ENCODE results near the gene SIVA1.
A peak's percentile ranks its signal among the peaks of the same experiment; 100 is the strongest.

Gene SIVA1

DNA sequence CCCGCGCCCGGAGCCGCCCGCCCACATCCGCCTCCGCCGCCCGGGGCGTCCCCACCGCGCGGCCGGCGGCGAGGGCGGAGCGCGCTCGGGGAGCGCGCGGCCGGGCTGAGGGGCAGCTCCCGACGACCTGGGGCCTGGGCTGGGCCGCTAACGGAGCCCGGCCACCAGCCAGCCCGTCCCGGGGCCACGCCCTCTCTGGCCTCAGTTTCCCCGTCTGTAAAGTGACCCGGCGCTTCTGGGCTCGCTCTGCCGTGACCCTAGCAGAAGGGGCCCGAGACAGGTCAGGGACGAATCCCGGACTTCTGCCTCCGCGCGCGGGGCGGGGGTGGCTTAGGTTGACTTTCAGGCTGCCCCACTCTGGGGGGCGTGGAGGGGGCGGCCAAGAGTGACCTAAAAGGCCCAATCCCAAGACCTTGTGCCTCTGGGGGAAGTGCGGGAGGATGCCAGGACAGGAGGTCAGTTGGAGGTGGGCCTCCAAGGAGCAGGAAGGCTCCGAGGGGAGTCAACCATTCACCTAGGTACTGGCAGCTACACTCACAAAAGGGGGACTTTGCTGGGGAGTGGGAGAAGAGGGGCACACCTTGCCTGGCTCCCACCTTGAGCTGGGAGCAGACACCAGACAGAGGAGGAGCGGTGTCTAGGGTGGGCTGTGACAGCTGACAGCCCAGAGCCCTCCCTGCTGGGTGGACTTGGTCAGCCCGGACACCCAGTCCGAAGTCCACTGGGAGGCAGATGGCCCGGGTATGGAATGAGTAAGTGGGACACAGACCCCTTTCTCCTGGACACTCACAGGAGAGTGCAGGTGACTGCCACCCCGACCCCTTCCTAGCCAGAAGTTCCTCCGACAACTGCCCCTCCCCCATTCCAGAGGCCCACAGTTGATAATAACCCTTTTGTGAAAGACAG lies 43.1 kb downstream of the SIVA1 start:
- Histone ChIP-seq H3K4me3 (ENCODE audit: low read depth, low read length) (peak overlapping the region; percentile 62), H3K9me3 (ENCODE audit: control insufficient read depth, insufficient read depth, low read length) (no peaks in the 10 kb centered on the region), H3K9ac (ENCODE audit: low read depth, low read length) (no peak overlapping the region), H3K4me1 (ENCODE audit: control insufficient read depth, insufficient read depth, low read length) (peaks cover 32% of the 10 kb centered on the region), H3K27ac (ENCODE audit: low read depth, low read length) (no peak overlapping the region), H3K27me3 (ENCODE audit: control insufficient read depth, insufficient read depth, low read length) (peaks cover 42% of the 10 kb centered on the region), H3K36me3 (ENCODE audit: control insufficient read depth, insufficient read depth, low read length) (peaks cover 12% of the 10 kb centered on the region; the same call in 1 of the 2 replicates)

DNA sequence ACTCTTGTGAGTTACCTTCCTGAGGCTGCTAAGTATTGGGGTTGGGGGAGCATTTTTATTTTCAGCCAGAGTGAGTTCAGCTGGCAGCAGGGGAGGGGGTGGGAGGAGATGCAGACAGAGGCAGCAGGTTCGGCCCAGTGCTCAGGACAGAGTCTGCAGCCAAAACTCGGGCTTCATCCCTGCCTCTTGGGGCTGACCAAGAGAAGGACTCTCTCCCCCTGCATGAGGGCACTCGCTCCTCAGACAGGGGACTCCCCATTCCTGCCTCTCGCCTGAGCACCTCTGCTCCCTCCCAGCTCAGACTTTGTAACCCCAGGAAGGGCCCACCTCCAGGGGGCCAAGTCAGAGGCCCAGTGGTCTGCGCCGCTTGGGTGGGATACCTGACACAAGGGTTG lies 43.7 kb downstream of the SIVA1 start:
- Histone ChIP-seq H3K27me3 (ENCODE audit: control insufficient read depth, insufficient read depth, low read length) (peaks cover 48% of the 10 kb centered on the region), H3K4me3 (ENCODE audit: low read depth, low read length) (no peak overlapping the region), H3K4me1 (ENCODE audit: control insufficient read depth, insufficient read depth, low read length) (peaks cover 36% of the 10 kb centered on the region), H3K27ac (ENCODE audit: low read depth, low read length) (no peak overlapping the region), H3K36me3 (ENCODE audit: control insufficient read depth, insufficient read depth, low read length) (peaks cover 6% of the 10 kb centered on the region; the same call in 1 of the 2 replicates), H3K9ac (ENCODE audit: low read depth, low read length) (no peak overlapping the region), H3K9me3 (ENCODE audit: control insufficient read depth, insufficient read depth, low read length) (no peaks in the 10 kb centered on the region)

DNA sequence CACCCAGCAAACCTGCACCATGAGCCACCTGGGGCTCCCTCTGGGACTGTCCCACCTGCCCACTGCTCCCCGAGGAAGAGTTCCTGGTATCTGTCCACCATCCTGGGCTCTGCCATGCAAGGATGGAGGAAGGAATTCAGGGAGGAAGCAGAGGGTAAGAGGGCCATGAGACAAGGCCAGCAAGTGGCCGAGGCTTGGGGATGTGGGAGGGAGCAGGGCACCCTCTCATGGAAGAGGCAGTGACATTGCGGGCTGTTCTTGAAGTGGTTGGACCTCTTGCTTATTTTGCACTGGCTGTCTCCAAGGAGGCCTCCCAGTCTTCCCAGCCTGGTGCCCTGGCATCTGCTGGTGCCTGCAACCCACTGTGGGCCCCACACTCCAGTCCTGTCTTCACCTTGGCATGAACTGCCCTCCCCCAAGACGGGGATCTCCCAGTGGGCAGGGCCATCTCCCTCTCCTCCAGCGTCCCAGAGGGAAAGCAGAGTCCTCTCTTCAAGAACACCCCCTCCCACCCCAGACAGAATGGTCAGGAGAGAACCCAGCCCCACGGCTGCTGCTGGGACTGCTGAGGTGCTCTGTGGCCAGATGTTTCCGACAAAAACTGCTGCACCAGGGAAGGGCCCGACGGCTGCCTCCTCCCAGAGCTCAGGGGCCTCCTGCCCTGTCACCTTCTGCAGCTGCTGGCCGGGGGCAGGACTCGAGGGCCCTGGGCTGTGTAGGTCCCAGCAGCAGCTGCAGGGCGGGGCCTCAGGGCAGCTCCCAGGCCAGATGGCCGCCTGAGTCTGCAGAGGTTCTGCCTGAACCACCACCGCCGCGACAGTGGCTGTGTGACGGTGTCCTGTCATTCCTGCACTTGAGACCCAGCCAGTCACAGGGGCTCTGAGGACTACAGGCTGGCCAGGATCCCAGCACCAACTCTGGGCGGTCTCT lies 44.4 kb downstream of the SIVA1 start:
- Histone ChIP-seq H3K36me3 (ENCODE audit: control insufficient read depth, insufficient read depth, low read length) (no peaks in the 10 kb centered on the region), H3K27ac (ENCODE audit: low read depth, low read length) (no peak overlapping the region), H3K9ac (ENCODE audit: low read depth, low read length) (no peak overlapping the region), H3K27me3 (ENCODE audit: control insufficient read depth, insufficient read depth, low read length) (peaks cover 55% of the 10 kb centered on the region), H3K4me1 (ENCODE audit: control insufficient read depth, insufficient read depth, low read length) (peaks cover 36% of the 10 kb centered on the region), H3K9me3 (ENCODE audit: control insufficient read depth, insufficient read depth, low read length) (no peaks in the 10 kb centered on the region), H3K4me3 (ENCODE audit: low read depth, low read length) (no peak overlapping the region)

DNA sequence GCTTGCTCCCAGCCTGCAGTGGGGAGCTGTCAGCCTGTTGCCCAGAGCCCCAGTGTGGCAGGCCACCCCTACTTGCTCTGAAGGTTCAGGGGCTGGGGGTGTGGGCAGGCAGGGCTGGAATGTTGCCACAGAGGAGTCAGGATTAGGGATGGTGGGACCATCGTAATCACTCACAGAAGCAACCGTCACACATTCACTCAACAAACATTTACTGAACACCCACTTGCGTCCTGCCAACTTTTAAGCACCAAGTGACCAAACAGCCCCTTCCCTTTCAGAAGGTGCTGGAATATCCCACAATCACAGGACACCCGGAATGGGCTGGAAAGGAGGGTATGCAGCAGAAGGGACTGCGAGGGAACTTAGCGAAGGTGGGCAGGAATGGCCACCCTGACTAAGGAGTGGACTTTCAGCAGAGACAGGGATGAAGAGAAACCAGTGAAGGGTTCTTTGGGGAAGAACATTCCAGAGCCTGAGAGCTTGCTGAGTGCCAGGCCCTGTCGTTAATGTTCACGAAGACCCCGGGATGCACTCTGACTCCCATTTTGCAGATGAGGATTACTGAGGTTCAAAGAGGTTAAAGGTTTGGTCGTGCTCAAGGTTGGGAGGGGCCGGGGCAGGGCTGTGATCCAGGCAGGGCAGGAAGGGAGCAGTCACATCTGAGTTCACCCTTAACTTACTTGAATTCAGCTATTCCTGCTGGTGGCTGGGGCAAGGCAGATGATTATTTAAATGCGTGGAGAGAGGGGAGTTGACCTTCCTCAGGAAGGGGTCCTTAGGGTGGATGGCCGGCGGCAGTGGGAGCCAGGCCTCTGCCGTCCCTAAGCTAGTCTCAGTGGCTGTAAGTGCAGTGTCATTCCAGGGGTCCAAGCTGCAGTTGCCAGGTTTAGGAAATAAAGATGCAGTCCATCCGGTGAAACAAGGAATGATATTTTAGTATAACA lies 45.6 kb downstream of the SIVA1 start:
- Histone ChIP-seq H3K27ac (ENCODE audit: low read depth, low read length) (no peak overlapping the region), H3K9me3 (ENCODE audit: control insufficient read depth, insufficient read depth, low read length) (no peaks in the 10 kb centered on the region), H3K4me3 (ENCODE audit: low read depth, low read length) (no peak overlapping the region), H3K36me3 (ENCODE audit: control insufficient read depth, insufficient read depth, low read length) (no peaks in the 10 kb centered on the region), H3K4me1 (ENCODE audit: control insufficient read depth, insufficient read depth, low read length) (peaks cover 31% of the 10 kb centered on the region), H3K27me3 (ENCODE audit: control insufficient read depth, insufficient read depth, low read length) (peaks cover 59% of the 10 kb centered on the region), H3K9ac (ENCODE audit: low read depth, low read length) (no peak overlapping the region)

DNA sequence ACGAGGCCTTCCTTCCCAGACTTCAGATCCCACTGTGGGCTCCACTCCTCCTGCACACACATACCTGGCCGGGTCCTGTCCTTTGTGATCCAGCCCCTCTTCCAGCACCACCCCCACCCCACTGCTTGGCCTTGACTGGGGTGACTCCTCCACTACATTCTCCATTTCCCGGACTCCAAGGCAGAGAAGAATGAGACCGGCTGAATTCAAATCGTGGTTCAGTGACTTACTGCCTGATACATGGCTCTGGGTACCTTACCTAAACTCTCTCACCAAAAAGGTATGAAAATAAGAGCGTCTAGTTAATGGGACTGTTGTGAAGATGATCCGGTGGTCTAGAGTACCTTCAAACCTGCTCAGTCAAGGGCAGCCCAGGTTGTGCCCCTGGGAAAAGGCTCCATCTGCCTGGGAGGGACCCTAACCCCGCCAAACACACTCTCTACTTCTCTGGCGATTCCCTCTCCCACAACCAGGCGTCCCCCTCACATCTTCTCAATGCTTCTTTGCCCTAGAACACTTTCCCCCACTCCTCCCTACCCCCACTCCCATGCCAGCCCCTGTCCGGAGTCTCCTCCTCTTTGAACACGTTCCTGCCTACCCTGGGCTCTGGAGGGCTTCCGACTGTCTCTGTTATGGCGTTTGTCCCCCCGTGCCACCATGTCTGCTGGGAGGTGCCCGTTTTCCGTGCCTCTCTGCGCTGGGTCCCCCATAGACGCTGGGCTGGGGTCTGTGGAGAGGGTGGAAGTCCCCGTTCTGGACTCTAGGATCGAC lies 46.5 kb downstream of the SIVA1 start:
- peaks cover 59% of the 10 kb centered on the region for H3K27me3 ChIP-seq (ENCODE audit: control insufficient read depth, insufficient read depth, low read length)
- H3K9ac ChIP-seq (ENCODE audit: low read depth, low read length) = peak overlapping the region; percentile 21; the same call in 1 of the 2 replicates
- H3K9me3 ChIP-seq (ENCODE audit: control insufficient read depth, insufficient read depth, low read length) = no peaks in the 10 kb centered on the region
- no peaks in the 10 kb centered on the region for H3K36me3 ChIP-seq (ENCODE audit: control insufficient read depth, insufficient read depth, low read length)
- H3K27ac ChIP-seq (ENCODE audit: low read depth, low read length) = peak overlapping the region; percentile 66
- peaks cover 24% of the 10 kb centered on the region for H3K4me1 ChIP-seq (ENCODE audit: control insufficient read depth, insufficient read depth, low read length)
- peak overlapping the region; percentile 81 for H3K4me3 ChIP-seq (ENCODE audit: low read depth, low read length)

DNA sequence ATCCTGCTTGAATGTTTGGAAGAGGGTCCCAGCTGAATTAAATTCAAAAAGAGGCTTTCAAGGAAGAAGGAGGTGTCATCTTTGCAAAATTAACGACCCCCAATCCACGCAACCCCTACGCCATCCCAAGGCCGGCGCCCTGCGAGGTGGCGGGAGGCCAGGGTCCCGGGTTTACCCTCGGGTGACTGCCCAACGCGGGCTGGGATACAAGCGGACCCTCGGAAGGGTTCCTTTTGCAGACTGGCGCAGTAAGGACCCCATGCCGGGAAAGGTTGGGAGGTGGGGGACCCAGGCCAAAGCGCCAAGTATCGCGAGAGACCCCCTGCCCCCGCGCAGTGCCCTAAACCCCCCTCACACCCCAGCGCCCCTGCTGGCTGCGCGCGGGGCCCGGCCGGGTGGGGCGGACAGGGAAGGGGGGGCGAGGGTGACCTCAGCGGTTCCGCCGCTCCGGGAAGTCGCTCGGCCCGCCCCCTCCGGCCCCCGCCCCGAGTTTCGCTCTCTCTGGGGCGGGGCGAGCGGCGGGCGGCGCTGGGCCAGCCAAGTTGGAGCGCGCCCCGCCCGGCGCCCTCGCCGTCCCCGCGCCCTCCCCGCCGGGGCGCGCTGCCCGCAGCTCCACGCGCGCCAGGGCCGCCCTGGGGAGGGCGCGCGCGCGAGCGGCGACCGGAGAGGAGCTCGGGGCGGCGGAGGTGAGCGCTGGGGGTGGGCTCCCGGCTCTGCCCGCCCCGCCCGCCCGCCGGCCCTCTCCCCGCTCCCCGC lies 47.2 kb downstream of the SIVA1 start:
- H3K9ac ChIP-seq (ENCODE audit: low read depth, low read length) = peak overlapping the region; percentile 21; the same call in 1 of the 2 replicates
- peak overlapping the region; percentile 66 for H3K27ac ChIP-seq (ENCODE audit: low read depth, low read length)
- peak overlapping the region; percentile 81 for H3K4me3 ChIP-seq (ENCODE audit: low read depth, low read length)
- H3K27me3 ChIP-seq (ENCODE audit: control insufficient read depth, insufficient read depth, low read length) = peaks cover 59% of the 10 kb centered on the region
- H3K36me3 ChIP-seq (ENCODE audit: control insufficient read depth, insufficient read depth, low read length) = no peaks in the 10 kb centered on the region
- H3K9me3 ChIP-seq (ENCODE audit: control insufficient read depth, insufficient read depth, low read length) = no peaks in the 10 kb centered on the region
- H3K4me1 ChIP-seq (ENCODE audit: control insufficient read depth, insufficient read depth, low read length) = peaks cover 23% of the 10 kb centered on the region; the same call in 1 of the 2 replicates

DNA sequence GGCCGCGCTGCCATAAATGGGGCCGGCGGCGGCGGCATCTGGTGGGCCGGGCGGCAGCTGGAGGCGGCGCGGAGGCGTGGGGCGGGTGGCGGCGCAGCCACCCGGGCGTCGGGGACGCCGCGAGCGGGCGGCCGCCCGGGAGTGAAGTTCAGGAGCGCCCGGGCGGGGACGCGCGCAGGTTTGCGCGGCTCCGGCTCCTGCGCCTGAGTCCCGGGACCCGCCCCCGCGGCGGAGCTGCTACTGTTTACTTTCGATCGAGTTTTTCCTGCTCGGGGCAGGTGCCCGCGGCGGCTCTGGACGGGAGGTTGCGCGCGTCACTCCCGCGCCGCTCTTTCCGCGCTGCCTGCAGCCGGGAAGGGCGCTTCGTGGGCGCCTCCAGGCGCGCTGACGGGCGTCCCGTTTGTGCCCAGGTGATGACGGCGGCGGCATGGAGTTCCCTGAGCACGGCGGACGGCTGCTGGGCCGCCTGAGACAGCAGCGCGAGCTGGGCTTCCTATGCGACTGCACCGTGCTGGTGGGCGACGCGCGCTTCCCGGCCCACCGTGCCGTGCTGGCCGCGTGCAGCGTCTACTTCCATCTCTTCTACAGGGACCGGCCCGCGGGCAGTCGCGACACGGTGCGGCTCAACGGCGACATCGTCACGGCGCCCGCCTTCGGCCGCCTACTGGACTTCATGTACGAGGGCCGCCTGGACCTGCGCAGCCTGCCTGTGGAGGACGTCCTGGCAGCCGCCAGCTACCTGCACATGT lies 48.0 kb downstream of the SIVA1 start, which contains the start of gene ZBTB42:
ZBTB42 (plus strand) TSS at position 331 of the 749 bp plus-strand sequence; CDS start at position 428, 97 bp downstream.
- Histone ChIP-seq H3K9me3 (ENCODE audit: control insufficient read depth, insufficient read depth, low read length) (no peaks in the 10 kb centered on the region), H3K4me3 (ENCODE audit: low read depth, low read length) (peak within 1 kb of the TSS; percentile 81), H3K4me1 (ENCODE audit: control insufficient read depth, insufficient read depth, low read length) (peaks cover 23% of the 10 kb centered on the region; the same call in 1 of the 2 replicates), H3K36me3 (ENCODE audit: control insufficient read depth, insufficient read depth, low read length) (no peaks in the 10 kb centered on the region), H3K9ac (ENCODE audit: low read depth, low read length) (peak within 1 kb of the TSS; percentile 31; the same call in 1 of the 2 replicates), H3K27me3 (ENCODE audit: control insufficient read depth, insufficient read depth, low read length) (peaks cover 58% of the 10 kb centered on the region), H3K27ac (ENCODE audit: low read depth, low read length) (peak within 1 kb of the TSS; percentile 66)

DNA sequence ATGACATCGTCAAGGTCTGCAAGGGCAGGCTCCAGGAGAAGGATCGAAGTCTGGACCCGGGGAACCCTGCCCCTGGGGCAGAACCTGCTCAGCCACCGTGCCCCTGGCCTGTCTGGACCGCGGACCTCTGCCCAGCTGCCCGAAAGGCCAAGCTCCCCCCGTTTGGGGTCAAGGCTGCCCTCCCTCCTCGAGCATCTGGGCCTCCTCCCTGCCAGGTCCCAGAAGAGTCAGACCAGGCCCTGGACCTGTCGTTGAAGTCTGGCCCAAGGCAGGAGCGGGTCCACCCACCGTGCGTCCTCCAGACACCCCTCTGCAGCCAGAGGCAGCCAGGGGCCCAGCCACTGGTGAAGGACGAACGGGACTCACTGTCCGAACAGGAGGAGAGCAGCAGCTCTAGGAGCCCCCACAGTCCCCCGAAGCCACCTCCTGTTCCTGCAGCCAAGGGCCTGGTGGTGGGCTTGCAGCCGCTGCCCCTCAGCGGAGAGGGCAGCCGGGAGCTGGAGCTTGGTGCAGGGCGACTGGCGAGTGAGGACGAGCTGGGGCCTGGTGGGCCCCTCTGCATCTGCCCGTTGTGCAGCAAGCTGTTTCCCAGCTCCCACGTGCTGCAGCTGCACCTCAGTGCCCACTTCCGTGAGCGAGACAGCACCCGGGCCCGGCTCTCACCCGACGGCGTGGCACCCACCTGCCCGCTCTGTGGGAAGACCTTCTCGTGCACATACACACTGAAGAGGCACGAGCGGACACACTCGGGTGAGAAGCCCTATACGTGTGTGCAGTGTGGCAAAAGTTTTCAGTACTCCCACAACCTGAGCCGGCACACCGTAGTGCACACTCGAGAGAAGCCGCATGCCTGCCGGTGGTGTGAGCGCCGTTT lies 48.8 kb downstream of the SIVA1 start:
- H3K9me3 ChIP-seq (ENCODE audit: control insufficient read depth, insufficient read depth, low read length) = no peaks in the 10 kb centered on the region
- H3K27ac ChIP-seq (ENCODE audit: low read depth, low read length) = no peak overlapping the region
- no peaks in the 10 kb centered on the region for H3K36me3 ChIP-seq (ENCODE audit: control insufficient read depth, insufficient read depth, low read length)
- H3K4me3 ChIP-seq (ENCODE audit: low read depth, low read length) = peak overlapping the region; percentile 81
- peaks cover 16% of the 10 kb centered on the region; the same call in 1 of the 2 replicates for H3K4me1 ChIP-seq (ENCODE audit: control insufficient read depth, insufficient read depth, low read length)
- H3K9ac ChIP-seq (ENCODE audit: low read depth, low read length) = no peak overlapping the region
- peaks cover 51% of the 10 kb centered on the region for H3K27me3 ChIP-seq (ENCODE audit: control insufficient read depth, insufficient read depth, low read length)
